GM18520 (cell line): Measurements from ENCODE around the gene BPIFB4.
"Not testable (repeated sequence)": the region's sequence is repeated elsewhere in the genome, so short reads cannot be mapped to it uniquely, and the experiment has no call there.

ENCODE experiments used
- ATAC-seq: cut with Tn5 transposase; IDR thresholded peaks from one replicate; pipeline ENCODE4 v1.9.1; 2021; ENCODE audit not compliant: unreplicated experiment

Gene BPIFB4

DNA sequence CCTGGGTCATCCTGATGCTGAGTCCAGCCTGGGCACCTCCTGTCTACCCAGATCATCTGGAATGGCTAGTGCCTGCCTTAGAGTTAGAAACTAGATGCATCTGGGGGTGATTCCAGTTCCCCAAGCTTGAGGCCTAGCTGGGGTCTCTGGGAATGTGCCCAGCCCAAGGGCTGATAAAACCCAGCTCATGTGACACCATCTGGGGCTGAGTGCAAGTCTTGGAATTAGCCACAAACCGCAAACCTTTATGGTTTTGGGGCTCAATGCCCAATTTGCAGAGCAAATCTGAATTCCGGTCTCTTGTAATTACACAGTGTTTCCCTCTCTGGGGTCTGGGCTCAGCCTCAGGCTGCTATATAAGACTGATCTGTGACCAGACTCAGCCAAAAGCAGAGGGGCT lies at the start of gene BPIFB4:
TSS of gene BPIFB4 (plus strand) at position 385 of the 400 bp plus-strand sequence. CDS start 1,884 bp downstream, outside the sequence.
- ATAC-seq, result no peak

DNA sequence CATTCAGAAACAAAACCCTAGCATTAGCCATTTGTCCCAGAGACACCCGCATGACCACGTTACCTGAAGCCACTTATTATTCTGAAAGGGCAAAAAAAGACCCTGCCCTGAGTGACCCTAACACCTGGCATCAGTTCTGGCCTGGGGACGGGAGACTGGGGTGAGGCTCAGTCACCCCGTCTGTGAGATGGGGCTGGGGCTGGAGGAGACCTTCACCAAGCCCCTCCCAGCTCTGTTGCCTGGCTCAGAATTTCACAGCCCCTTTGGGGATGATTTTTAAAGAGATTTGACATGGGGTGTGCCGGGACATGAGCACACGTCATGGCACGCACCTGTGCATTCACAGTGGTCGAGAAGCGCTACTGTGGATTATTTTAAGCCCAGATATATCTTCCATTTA lies 49.4 kb upstream of the BPIFB4 start:
- ATAC-seq, result no peak

DNA sequence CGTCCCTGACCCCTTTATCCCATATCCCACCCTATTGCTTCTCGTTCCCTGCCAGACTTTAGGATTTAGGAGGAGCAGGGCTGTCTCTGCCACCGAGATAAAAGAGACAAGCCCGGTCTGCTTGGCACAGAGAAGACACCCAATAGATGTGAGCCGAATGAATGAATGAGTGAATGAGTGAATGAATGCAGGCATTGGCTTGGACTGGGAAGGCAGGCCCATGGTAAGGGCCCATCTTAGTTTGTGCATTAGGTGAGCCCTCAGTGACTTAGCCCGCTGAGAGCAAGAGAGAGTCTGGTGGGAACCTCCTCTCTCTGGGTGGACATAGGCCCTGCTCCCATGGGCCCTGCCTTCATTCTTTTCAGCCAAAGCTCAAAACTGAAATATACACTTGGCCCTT lies 48.9 kb upstream of the BPIFB4 start:
- ATAC-seq, result no peak

DNA sequence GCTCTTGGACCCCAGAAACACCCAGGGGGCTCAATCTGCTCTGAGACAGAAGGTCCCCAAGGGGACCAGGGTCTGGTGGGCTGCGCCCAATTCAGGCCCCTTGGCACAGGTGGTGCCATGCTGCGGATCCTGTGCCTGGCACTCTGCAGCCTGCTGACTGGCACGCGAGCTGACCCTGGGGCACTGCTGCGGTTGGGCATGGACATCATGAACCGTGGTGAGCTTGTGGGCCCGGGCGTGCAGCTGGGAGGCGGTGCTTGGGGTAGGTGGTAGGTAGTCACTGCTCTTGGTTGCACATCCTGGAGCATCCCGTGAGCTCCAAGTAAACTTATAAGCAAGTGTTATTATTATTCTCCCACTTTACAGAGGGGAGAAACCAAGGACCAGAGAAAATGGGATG lies 47.9 kb upstream of the BPIFB4 start, which contains the start of gene BPIFB6:
TSS of gene BPIFB6 (plus strand) at position 118 of the 400 bp plus-strand sequence. CDS start at position 118, 0 bp downstream.
- ATAC-seq, result no peak

DNA sequence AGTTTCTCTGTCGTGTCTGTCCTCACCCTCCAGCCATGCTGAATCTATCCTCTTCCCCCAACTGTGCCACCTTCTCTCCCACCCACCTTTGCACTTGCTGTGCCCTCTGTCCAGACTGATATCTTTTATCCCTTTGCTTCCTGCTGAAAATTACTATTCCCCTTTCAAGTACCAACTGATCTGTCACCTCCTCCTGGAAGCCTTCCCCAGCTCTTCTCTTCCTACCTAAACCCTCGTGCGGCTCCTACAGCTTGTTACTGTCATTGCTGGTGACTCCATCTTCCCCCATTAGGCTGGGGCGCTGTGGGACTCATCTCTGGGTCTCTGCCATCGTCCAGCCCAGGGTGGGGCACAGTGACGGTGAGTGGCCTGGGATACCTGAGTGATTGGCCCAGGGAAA lies 46.9 kb upstream of the BPIFB4 start:
- ATAC-seq, result no peak

DNA sequence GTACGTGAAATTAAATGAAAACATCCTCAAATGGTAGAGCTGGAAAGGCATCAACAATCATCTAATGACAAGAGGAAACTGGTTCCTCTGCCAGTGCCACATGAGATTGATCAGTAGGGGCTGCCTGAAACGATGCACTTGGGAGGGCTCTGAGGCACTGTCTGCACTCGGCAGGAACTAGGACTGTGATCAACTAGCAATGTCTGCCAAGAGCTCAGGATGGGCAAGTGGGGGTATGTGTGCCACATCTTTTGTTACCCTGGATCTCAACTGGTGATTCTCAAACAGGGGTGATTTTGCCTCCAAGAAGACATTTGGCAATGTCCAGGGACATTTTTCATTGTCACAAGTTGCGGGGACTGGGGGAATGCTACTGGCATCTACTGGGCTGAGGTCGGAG lies 46.1 kb upstream of the BPIFB4 start:
- ATAC-seq, result no peak

DNA sequence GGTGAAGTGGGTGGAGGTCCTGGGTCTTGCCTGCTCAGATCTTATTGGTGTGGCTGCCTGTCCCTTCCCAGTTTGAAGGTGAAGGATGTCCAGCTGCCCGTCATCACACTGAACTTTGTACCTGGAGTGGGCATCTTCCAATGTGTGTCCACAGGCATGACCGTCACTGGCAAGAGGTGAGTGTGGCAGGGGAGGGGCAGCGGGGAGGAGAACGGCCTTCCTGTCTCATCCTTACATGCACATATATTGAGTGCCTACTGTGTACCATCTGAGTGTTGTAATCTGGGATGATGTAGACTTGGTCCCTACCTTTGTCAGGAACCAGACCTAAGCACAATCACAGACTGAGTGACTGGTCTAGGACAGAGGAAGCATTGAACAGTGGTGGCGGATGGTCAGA lies 45.3 kb upstream of the BPIFB4 start:
- no peak for ATAC-seq

DNA sequence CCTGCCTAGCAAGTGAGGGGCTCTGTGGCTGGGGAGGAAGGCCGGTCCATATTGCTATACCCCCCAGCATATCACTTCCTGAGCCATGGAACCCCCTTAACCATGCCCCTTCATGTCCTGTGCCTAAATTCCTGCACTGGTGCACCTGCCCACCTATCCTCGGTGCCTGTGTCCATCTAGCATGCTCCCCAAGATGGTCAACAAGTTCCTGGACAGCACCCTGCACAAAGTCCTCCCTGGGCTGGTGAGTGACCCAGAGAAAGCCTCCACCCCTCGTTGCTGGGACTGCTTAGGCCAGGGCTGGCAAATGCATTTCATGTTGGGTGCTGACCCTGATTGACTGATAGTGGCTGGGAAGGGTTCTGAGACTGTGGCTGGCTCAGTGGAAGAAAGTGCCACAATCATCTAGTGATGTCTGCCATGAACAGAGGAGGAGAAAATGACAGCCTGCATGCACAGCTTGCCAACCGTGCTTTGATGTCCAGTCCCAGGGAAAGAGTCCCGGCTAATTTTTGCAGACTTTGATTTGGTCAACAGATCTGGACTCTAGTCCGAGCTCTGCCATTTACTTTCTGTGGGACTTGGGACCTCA lies 44.4 kb upstream of the BPIFB4 start:
- ATAC-seq, result no peak

DNA sequence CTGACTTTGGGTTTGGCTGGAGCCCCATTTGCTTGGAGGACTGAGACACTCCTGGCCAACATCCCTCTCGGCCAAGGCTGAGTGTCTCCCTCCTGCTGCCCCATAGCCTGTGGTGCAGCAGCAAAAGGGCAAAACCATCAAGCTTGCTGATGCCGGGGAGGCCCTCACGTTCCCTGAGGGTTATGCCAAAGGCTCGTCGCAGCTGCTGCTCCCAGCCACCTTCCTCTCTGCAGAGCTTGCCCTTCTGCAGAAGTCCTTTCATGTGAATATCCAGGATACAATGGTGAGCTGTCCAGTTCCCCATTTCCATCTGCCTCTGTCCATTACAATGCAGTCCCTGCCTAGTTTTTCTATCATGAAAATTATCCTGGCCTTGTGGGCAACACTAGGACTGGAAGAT lies 42.0 kb upstream of the BPIFB4 start:
- ATAC-seq, result no peak

DNA sequence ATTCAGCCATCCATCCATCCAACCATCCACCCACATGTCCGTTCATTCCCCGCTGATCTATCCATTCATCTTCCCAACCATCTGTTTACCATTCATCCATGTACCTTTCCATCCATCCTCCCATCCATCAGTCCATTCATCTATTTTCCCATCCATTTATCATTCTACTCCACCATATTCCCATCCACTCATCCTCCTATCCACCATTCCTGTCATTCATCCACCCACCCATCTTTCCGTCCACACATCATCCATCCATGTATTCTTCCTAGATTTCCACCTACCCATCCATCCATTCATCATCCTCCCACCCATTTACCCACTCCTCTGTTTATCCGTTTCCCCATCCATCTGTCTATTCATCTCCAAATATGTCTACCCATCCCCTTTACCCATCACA lies 41.2 kb upstream of the BPIFB4 start:
- no peak for ATAC-seq

DNA sequence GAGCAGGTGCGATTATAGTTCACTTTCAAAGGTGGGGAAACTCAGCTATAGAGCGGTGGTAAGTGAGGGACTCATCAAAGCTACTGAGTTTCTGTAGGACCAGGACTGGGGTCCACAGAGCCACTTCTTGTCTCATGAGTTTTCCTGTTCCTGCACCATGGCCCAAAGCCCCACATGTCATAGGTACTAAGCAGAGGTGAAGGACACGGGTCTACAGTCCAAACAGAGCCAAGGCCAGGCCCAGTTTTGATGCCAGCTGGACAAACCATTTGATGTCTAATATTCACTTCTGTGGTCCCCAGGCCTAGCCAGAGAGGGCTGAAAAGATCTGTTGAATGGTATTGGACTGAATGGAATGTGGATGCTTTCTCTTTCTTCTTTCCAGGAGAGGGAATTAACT lies 37.0 kb upstream of the BPIFB4 start:
- no peak for ATAC-seq

DNA sequence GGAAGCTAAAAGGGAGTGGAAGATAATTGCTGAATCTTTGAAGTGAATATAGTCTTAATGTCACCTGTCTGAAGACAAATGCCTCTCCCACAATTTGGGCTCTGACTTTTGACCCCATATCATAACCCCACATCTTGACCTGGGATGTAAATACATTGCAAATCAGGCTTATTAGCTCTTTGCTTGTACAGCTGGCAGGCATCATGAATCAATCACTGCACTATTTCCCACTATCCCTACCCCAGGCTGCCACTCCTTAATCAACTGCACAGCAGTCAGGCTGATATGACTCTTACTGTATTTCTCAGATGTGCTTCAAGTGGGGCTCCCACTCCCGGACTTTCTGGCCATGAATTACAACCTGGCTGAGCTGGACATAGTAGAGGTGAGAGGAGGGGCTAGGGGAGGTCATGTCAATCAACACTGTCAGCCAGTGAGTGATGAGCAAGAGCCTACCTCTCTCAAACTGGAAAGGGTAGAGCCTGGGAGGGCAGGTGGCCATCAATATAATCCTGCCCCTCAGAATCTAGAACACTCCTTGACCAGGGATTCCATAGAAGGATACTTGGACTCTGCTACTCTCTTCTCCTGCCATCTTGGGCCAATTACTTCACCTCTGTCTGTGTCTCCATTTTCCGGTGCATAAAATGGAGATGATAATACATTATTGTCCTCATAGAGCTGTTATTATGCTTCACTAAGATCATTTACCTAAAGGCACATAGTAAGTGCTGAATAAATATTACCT lies 36.3 kb upstream of the BPIFB4 start:
- ATAC-seq, result no peak

DNA sequence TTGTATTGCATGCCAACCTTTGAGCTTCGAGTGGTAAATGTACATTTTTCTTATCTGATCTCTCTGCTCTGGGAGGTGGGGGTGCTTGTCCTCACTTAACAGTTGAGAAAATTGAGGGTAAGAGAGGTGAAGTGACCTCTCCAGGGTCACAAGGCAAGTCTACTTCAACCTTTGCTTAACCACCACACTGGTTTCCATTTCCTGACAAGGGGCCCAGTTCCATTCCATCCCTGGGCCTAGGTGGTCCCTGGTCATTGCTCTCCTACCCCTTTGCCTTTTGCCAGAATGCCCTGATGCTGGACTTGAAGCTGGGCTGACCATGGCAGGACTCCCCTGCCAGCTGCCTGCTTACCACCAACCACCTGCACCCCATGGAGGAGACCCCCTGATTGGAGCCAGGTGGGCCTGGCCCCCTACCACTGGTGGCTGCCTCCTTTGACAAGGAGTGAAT lies 35.7 kb upstream of the BPIFB4 start:
- ATAC-seq, result no peak

DNA sequence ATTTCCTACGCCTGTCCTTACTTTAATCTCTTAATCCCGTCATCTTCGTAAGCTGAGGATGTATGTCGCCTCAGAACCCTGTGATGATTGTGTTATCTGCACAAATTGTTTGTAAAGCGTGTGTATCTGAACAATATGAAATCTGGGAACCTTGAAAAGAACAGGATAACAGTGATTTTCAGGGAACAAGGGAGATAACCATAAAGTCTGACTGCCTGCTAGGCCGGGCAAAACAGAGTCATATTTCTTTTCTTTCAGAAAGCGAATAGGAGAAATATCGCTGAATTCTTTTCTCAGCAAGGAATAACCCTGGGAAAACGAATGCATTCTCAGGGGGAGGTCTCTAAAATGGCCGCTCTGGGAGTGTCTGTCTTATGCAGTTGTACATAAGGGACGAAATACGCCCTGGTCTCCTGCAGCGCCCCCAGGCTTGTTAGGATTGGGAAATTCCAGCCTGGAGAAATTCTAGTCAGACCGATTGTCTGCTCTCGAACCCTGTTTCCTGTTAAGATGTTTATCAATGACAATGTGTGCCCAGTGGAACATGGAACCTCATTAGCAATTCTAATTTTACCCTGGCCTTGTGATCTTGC lies 34.2 kb upstream of the BPIFB4 start:
- not testable (repeated sequence) for ATAC-seq

DNA sequence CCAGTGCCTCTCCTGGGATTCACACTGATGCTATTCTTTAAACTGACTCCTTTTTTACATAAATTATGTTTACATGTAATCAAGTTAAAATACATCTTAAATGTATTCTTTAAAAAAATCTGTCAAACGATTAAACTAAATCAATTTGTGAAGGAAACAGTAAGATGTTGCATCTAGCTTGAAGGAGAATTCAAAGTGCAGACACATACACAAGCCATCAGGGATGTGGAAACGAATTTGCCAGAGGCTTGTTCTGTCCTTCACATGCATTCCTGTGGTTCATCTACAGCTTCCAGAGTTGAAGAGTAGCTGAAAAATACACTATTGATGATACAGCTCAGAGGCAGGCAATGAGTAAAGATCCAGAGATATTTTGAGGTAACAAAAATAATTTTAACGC lies 33.0 kb upstream of the BPIFB4 start:
- ATAC-seq, result no peak

DNA sequence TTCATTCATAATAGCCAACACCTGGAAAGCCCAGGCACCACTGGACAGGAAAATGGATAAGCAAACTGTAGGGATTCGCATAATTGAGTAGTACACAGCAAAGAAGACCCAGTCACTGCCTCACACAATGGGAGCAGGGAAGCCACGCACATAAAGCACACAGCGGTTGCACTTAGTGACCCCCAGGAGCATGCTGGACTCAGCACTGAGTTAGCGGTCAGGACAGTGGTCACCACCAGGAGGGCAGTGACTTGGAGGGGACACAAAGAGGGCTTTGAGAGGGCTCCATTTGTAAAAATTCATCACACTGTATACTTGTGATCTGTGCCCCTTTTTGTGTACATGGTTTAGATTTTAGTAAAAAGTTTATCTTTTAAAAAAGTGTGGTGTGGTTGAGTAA lies 28.1 kb upstream of the BPIFB4 start:
- ATAC-seq, result no peak

DNA sequence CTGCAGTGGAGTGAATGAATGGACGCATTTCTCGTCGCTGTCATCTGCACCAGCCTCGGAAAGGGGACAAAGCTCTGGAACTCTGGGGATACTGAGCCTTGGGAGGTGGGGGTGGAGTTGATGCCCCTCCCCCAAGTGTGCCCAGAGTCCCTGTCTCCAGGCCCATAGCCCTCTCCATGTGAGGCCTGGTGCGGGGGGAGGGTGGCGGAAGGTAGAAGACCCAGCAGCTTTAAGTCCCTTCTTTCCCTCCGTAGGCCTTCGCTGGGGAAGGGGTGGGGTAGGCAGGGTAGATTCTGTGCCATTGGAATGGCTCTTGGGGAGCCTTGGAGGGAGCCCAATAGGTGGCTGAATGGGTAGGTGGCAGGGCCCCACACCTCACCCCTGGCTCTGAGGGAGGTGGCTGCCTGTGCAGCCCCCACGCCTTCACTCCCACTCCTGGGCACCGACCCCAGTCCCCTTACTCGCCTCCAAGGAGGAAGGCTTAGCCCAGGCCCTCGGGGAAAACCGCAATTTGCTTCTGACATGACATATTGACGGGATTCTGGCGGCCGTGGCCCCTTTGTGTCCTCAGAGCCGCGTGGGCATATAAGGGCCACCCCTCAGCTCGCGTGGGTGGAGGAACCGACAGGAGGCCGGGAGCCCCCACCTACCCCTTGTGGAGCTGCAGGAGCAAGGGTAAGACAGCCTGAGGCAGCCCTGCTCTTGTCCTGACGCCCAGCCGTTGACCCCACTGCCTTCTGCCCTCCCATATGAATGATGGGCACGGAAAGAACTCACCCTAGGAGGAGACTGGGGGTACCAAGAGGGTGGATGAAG lies 25.9 kb upstream of the BPIFB4 start, which contains the start of gene BPIFB3:
TSS of gene BPIFB3 (plus strand) at position 613 of the 816 bp plus-strand sequence. CDS start 1,533 bp downstream, outside the sequence.
- ATAC-seq, result no peak

DNA sequence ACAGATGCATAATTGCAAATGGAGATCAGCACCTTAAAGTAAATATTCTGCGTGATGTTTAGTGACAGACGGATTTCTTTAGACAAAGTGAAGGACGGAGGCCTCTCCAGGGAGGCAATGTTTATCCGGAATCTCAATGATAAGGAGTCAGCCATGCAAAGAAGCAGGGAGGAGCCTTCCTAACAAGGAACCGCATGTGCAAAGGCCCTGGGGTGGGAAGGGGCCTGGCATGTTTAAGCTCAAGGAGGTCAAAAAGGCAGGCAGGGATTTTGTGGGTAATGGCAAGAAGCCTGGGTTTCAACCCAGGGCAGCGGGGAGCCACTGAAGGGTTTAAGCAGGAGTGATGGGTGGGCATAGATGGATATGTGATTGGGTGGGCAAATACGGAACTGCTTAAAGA lies 25.1 kb upstream of the BPIFB4 start:
- ATAC-seq, result no peak

DNA sequence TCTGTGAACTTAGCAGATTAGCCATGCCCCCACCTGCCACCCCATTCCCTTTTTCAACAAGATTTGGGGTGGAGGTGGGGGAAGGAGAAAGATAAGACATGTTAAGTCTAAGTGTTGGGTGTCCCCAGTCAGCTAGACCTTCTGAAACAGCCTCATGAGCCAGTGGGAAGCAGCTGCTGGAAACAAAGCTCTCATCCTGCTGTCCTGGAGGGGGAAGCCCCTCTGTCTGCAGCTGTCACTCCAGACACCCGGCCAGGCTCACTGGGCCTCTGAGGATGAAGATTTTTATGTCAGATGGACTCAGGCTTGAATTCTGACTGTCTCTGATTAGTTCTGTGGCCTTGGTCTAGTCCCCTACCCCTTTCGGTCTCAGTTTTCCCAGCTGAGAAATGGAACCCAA lies 24.7 kb upstream of the BPIFB4 start:
- ATAC-seq, result no peak

DNA sequence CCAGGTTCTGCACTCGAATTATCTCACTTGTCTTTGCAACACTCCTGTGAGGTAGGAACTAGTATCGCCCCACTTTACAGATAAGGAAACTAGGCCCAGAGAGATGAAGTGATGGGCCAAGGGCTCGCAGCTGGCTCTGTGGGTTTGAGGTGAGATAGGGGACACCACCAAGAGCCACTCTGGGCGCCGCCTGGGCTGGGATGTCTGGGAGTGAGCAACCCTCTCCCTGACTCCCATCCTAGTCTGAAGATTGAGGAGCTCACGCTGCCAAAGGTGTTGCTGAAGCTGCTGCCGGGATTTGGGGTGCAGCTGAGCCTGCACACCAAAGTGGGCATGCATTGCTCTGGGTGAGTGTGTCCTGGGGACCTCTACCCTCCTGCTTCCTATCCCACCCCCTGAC lies 20.3 kb upstream of the BPIFB4 start:
- no peak for ATAC-seq

DNA sequence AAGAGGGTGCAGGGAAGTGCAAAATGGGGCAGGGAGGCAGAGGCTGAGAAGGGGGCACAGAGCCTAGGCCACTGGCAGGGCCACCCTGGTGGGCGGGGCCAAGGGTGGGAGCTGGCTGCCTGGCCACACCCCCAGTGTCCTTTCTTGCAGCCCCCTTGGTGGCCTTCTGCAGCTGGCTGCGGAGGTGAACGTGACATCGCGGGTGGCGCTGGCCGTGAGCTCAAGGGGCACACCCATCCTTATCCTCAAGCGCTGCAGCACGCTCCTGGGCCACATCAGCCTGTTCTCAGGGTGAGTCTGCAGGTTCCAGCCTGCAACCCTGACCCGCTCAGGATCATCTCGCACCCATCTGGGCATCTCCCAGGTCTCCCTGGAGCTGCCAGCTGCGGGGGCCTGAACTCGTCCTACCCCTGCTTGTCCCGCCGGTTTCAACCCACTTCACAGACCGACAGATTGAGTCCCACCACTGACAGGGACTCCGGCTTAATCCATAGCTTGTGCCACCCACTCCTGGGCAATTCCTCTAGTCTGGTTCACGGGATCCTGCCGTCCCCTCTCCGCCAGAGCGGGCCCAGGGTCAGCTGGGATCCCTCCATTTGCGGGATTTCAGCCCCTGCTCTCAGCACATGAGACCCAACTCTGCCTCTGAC lies 19.6 kb upstream of the BPIFB4 start:
- no peak for ATAC-seq
